GM12878 (cell line): ENCODE data around the gene ZP4. TPM values are rescaled to one million over a fixed set of nuclear protein-coding genes. Genes with fewer than 3 reads are reported as not detected.

Experiments
- CHD4 ChIP-seq: fragments of 200-600 bp; sonication (generic); IDR thresholded peaks from 2 replicates; pipeline ENCODE4 v1.6.1; 2016; ENCODE audit warnings: mild to moderate bottlenecking
- E4F1 ChIP-seq: fragments of 450-650 bp; IDR thresholded peaks from 2 replicates; pipeline ENCODE4 v1.6.1; 2018; ENCODE audit warnings: borderline replicate concordance, mild to moderate bottlenecking; ENCODE audit not compliant: partially characterized antibody
- FOS ChIP-seq: IDR thresholded peaks from 3 replicates; pipeline ENCODE4 v1.6.1; 2011; ENCODE audit warnings: borderline replicate concordance; ENCODE audit not compliant: insufficient read length; ENCODE audit errors: extremely low read depth
- HDAC6 ChIP-seq: fragments of 200-600 bp; sonication (generic); IDR thresholded peaks from one replicate; pipeline ENCODE4 v1.8.0; 2017; ENCODE audit warnings: antibody characterized with exemption; ENCODE audit not compliant: unreplicated experiment
- JUNB ChIP-seq: IDR thresholded peaks from 2 replicates; pipeline ENCODE4 v1.6.1; 2016; ENCODE audit warnings: antibody characterized with exemption, mild to moderate bottlenecking
- KAT2A ChIP-seq: conservative IDR thresholded peaks from 2 replicates; pipeline ENCODE4 v1.6.1; 2011; ENCODE audit warnings: low read depth, low read length; ENCODE audit not compliant: control insufficient read depth
- PAX8 ChIP-seq: fragments of 450-650 bp; IDR thresholded peaks from 2 replicates; pipeline ENCODE4 v1.6.1; 2017; ENCODE audit warnings: mild to moderate bottlenecking, moderate library complexity
- RCOR1 ChIP-seq: conservative IDR thresholded peaks from 2 replicates; pipeline ENCODE4 v1.6.1; 2012; ENCODE audit warnings: low read depth, low read length, improper control_type of control experiment
- RELA ChIP-seq: fragments of 450-650 bp; IDR thresholded peaks from 2 replicates; pipeline ENCODE4 v1.8.0; 2014; ENCODE audit warnings: borderline replicate concordance; ENCODE audit not compliant: partially characterized antibody
- SMAD1 ChIP-seq: fragments of 450-650 bp; IDR thresholded peaks from 2 replicates; pipeline ENCODE4 v1.6.1; 2018; ENCODE audit warnings: mild to moderate bottlenecking, low read depth; ENCODE audit not compliant: partially characterized antibody
- STAT1 ChIP-seq: fragments of 450-650 bp; conservative IDR thresholded peaks from 2 replicates; pipeline ENCODE4 v1.6.1; 2014; ENCODE audit warnings: antibody characterized with exemption, mild to moderate bottlenecking
- STAT3 ChIP-seq: IDR thresholded peaks from 2 replicates; pipeline ENCODE4 v1.6.1; 2011; ENCODE audit warnings: low read depth, low read length, improper control_type of control experiment
- ZNF217 ChIP-seq: fragments of 450-650 bp; IDR thresholded peaks from 2 replicates; pipeline ENCODE4 v1.6.1; 2017; ENCODE audit warnings: antibody characterized with exemption, mild to moderate bottlenecking
- ZNF274 ChIP-seq: IDR thresholded peaks from one replicate; pipeline ENCODE4 v1.8.0; 2011; ENCODE audit not compliant: insufficient read length, insufficient read depth
- polyA plus RNA-seq, 11 experiments: library from polyadenylated mRNA; depleted of rRNA in 4 of 11; unstranded in 6 of 11; stranded (reverse) in 5 of 11; fragments of >200 nt; fragmentation: Nextera tagmentation in 4 of 11; fragmentation: Illumina TruSeq in 1 of 11; extraction: Ambion mirVana in 4 of 11; extraction: Trizol in 1 of 11; gene quantifications; 1 replicate in 1 of 11; 2 replicates in 10 of 11; pipeline versions ENCODE4 v1.2.1 to v1.2.3, GENCODE V29; 2011 to 2016; ENCODE audit warnings: inconsistent platforms in 2 of 11, missing spikeins in 2 of 11, low read depth in 1 of 11
- total RNA-seq, 4 experiments: library from RNA; depleted of rRNA in 3 of 4; stranded (reverse); fragments of >200 nt in 3 of 4; fragmentation: Illumina TruSeq in 1 of 4; extraction: Trizol in 1 of 4; gene quantifications; 2 replicates each; pipeline versions ENCODE4 v1.2.1 to v1.2.3, GENCODE V29; 2013 to 2021
- TF ChIP-seq, protein P1 (sequence below): fragments of 450-650 bp; IDR thresholded peaks from 2 replicates; pipeline ENCODE4 v1.6.1; 2017; ENCODE audit warnings: mild to moderate bottlenecking, moderate library complexity
- TF ChIP-seq, protein P2 (sequence below): fragments of 450-650 bp; IDR thresholded peaks from 2 replicates; pipeline ENCODE4 v1.6.1; 2018; ENCODE audit warnings: mild to moderate bottlenecking, low read depth, moderate library complexity; ENCODE audit not compliant: partially characterized antibody
- TF ChIP-seq, protein P3 (sequence below), 3 experiments: IDR thresholded peaks in 2 of 3; conservative IDR thresholded peaks in 1 of 3; 2 replicates each; pipeline ENCODE4 v1.5.1; 2011; ENCODE audit warnings: low read depth in 3 of 3, low read length in 3 of 3, mild to moderate bottlenecking in 3 of 3, control low read depth in 2 of 3, moderate library complexity in 2 of 3, inconsistent platforms in 1 of 3, mixed read lengths in 1 of 3; ENCODE audit not compliant: control insufficient read depth in 2 of 3, insufficient read depth in 1 of 3; ENCODE audit errors: extremely low read depth in 1 of 3

Gene ZP4
- total and polyA plus RNA-seq, 10 of the 15 experiments (the other 5 are each of a cell fraction or from before 2014, with no cell fraction given): 0.23 TPM; not detected in 9

DNA sequence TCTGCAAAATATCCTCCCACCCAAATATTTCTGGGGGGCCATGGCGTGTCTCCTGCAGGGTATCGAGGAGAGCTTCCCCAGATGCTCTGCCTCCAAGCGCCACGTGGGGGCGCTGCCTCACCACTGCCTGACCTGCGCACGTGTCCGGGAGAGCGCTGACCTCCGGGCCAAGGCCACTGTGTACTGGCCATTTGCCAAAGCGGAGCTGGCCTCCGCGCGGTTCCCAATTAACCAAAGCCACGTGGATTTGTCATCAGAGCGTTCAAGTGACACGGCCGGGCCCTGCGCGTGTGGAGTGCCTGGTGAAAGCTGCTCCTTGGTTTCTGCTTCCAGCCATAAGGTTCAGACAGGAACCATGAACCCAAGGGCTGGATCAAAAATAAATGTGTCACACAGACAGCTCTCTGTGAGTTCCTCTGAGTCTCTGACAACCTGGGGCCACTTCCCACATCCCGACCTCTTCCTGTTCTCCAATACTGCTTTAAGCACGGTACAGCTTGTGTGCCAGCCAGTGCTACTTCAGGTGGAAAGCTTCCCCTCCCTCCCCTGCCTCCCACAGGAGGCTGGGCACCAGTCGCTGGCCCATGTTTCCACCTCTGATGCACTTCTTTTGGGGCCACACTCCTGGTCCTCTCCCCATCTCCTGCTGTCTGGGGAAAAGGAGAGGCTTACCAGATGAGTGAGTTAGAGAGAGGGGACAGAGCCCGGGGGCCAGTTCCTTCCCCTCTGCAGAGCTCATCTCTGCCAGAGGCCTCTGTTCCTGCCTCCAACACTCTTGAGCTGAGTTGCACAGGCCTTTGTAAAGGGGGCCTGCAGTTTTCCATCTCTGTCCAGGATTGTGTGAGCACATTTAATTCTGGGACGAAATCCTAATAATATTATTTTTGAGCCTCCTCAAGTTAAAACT, 26.1 kb downstream of the ZP4 start (continued):
- TF ChIP-seq E4F1 (no peak), RCOR1 (no peak), STAT3 (no peak), CHD4 (no peak), HDAC6 (no peak), ZNF217 (no peak), JUNB (no peak), RELA (peak; percentile 29), PAX8 (no peak), STAT1 (no peak), SMAD1 (no peak), KAT2A (no peak), FOS (no peak), ZNF274 (no peak)
- TF ChIP-seq, protein P1, sequence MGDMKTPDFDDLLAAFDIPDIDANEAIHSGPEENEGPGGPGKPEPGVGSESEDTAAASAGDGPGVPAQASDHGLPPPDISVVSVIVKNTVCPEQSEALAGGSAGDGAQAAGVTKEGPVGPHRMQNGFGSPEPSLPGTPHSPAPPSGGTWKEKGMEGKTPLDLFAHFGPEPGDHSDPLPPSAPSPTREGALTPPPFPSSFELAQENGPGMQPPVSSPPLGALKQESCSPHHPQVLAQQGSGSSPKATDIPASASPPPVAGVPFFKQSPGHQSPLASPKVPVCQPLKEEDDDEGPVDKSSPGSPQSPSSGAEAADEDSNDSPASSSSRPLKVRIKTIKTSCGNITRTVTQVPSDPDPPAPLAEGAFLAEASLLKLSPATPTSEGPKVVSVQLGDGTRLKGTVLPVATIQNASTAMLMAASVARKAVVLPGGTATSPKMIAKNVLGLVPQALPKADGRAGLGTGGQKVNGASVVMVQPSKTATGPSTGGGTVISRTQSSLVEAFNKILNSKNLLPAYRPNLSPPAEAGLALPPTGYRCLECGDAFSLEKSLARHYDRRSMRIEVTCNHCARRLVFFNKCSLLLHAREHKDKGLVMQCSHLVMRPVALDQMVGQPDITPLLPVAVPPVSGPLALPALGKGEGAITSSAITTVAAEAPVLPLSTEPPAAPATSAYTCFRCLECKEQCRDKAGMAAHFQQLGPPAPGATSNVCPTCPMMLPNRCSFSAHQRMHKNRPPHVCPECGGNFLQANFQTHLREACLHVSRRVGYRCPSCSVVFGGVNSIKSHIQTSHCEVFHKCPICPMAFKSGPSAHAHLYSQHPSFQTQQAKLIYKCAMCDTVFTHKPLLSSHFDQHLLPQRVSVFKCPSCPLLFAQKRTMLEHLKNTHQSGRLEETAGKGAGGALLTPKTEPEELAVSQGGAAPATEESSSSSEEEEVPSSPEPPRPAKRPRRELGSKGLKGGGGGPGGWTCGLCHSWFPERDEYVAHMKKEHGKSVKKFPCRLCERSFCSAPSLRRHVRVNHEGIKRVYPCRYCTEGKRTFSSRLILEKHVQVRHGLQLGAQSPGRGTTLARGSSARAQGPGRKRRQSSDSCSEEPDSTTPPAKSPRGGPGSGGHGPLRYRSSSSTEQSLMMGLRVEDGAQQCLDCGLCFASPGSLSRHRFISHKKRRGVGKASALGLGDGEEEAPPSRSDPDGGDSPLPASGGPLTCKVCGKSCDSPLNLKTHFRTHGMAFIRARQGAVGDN: no peak
- TF ChIP-seq, protein P2, sequence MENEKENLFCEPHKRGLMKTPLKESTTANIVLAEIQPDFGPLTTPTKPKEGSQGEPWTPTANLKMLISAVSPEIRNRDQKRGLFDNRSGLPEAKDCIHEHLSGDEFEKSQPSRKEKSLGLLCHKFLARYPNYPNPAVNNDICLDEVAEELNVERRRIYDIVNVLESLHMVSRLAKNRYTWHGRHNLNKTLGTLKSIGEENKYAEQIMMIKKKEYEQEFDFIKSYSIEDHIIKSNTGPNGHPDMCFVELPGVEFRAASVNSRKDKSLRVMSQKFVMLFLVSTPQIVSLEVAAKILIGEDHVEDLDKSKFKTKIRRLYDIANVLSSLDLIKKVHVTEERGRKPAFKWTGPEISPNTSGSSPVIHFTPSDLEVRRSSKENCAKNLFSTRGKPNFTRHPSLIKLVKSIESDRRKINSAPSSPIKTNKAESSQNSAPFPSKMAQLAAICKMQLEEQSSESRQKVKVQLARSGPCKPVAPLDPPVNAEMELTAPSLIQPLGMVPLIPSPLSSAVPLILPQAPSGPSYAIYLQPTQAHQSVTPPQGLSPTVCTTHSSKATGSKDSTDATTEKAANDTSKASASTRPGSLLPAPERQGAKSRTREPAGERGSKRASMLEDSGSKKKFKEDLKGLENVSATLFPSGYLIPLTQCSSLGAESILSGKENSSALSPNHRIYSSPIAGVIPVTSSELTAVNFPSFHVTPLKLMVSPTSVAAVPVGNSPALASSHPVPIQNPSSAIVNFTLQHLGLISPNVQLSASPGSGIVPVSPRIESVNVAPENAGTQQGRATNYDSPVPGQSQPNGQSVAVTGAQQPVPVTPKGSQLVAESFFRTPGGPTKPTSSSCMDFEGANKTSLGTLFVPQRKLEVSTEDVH: no peak
- TF ChIP-seq, protein P3, sequence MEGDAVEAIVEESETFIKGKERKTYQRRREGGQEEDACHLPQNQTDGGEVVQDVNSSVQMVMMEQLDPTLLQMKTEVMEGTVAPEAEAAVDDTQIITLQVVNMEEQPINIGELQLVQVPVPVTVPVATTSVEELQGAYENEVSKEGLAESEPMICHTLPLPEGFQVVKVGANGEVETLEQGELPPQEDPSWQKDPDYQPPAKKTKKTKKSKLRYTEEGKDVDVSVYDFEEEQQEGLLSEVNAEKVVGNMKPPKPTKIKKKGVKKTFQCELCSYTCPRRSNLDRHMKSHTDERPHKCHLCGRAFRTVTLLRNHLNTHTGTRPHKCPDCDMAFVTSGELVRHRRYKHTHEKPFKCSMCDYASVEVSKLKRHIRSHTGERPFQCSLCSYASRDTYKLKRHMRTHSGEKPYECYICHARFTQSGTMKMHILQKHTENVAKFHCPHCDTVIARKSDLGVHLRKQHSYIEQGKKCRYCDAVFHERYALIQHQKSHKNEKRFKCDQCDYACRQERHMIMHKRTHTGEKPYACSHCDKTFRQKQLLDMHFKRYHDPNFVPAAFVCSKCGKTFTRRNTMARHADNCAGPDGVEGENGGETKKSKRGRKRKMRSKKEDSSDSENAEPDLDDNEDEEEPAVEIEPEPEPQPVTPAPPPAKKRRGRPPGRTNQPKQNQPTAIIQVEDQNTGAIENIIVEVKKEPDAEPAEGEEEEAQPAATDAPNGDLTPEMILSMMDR (IDR thresholded peaks at IDR 0.05 in 2 of 3, conservative IDR thresholded peaks at IDR 0.05 in 1 of 3; ENCODE audit: control insufficient read depth in 2 of 3, extremely low read depth in 1 of 3, insufficient read depth in 1 of 3, low read depth in 3 of 3, low read length in 3 of 3): peak; percentile 64 to 96 (median 85); a peak in 5 of 6 replicates
